GM18526 (cell line): Measurements from ENCODE around the gene NDUFV1.
A peak's percentile ranks its signal among the peaks of the same experiment; 100 is the strongest.

ENCODE experiments used
- POLR2A ChIP-seq: IDR thresholded peaks from 3 replicates; pipeline ENCODE4 v1.6.1; 2011; ENCODE audit not compliant: insufficient read length; ENCODE audit errors: extremely low read depth

NDUFV1 gene

DNA sequence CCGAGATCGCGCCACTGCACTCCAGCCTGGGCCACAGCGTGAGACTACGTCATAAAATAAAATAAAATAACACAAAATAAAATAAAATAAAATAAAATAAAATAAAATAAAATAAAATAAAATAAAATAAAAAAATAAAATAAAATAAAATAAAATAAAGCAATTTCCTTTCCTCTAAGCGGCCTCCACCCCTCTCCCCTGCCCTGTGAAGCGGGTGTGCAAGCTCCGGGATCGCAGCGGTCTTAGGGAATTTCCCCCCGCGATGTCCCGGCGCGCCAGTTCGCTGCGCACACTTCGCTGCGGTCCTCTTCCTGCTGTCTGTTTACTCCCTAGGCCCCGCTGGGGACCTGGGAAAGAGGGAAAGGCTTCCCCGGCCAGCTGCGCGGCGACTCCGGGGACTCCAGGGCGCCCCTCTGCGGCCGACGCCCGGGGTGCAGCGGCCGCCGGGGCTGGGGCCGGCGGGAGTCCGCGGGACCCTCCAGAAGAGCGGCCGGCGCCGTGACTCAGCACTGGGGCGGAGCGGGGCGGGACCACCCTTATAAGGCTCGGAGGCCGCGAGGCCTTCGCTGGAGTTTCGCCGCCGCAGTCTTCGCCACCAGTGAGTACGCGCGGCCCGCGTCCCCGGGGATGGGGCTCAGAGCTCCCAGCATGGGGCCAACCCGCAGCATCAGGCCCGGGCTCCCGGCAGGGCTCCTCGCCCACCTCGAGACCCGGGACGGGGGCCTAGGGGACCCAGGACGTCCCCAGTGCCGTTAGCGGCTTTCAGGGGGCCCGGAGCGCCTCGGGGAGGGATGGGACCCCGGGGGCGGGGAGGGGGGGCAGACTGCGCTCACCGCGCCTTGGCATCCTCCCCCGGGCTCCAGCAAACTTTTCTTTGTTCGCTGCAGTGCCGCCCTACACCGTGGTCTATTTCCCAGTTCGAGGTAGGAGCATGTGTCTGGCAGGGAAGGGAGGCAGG, 23.2 kb upstream of the NDUFV1 start, which contains the start of gene GSTP1:
Gene GSTP1 (plus strand): TSS at position 566 of the 958 bp plus-strand sequence. CDS start 32 bp downstream, at position 598.
- TF ChIP-seq POLR2A, result peak; percentile 99

DNA sequence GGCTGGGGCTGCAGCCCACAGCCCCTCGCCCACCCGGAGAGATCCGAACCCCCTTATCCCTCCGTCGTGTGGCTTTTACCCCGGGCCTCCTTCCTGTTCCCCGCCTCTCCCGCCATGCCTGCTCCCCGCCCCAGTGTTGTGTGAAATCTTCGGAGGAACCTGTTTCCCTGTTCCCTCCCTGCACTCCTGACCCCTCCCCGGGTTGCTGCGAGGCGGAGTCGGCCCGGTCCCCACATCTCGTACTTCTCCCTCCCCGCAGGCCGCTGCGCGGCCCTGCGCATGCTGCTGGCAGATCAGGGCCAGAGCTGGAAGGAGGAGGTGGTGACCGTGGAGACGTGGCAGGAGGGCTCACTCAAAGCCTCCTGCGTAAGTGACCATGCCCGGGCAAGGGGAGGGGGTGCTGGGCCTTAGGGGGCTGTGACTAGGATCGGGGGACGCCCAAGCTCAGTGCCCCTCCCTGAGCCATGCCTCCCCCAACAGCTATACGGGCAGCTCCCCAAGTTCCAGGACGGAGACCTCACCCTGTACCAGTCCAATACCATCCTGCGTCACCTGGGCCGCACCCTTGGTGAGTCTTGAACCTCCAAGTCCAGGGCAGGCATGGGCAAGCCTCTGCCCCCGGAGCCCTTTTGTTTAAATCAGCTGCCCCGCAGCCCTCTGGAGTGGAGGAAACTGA, 22.4 kb upstream of the NDUFV1 start:
- TF ChIP-seq POLR2A, result no peak

DNA sequence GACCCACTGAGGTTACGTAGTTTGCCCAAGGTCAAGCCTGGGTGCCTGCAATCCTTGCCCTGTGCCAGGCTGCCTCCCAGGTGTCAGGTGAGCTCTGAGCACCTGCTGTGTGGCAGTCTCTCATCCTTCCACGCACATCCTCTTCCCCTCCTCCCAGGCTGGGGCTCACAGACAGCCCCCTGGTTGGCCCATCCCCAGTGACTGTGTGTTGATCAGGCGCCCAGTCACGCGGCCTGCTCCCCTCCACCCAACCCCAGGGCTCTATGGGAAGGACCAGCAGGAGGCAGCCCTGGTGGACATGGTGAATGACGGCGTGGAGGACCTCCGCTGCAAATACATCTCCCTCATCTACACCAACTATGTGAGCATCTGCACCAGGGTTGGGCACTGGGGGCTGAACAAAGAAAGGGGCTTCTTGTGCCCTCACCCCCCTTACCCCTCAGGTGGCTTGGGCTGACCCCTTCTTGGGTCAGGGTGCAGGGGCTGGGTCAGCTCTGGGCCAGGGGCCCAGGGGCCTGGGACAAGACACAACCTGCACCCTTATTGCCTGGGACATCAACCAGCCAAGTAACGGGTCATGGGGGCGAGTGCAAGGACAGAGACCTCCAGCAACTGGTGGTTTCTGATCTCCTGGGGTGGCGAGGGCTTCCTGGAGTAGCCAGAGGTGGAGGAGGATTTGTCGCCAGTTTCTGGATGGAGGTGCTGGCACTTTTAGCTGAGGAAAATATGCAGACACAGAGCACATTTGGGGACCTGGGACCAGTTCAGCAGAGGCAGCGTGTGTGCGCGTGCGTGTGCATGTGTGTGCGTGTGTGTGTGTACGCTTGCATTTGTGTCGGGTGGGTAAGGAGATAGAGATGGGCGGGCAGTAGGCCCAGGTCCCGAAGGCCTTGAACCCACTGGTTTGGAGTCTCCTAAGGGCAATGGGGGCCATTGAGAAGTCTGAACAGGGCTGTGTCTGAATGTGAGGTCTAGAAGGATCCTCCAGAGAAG, 21.6 kb upstream of the NDUFV1 start:
- no peak for TF ChIP-seq POLR2A

DNA sequence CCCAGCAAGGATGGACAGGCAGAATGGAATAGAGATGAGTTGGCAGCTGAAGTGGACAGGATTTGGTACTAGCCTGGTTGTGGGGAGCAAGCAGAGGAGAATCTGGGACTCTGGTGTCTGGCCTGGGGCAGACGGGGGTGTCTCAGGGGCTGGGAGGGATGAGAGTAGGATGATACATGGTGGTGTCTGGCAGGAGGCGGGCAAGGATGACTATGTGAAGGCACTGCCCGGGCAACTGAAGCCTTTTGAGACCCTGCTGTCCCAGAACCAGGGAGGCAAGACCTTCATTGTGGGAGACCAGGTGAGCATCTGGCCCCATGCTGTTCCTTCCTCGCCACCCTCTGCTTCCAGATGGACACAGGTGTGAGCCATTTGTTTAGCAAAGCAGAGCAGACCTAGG, 20.8 kb upstream of the NDUFV1 start:
- no peak for TF ChIP-seq POLR2A

DNA sequence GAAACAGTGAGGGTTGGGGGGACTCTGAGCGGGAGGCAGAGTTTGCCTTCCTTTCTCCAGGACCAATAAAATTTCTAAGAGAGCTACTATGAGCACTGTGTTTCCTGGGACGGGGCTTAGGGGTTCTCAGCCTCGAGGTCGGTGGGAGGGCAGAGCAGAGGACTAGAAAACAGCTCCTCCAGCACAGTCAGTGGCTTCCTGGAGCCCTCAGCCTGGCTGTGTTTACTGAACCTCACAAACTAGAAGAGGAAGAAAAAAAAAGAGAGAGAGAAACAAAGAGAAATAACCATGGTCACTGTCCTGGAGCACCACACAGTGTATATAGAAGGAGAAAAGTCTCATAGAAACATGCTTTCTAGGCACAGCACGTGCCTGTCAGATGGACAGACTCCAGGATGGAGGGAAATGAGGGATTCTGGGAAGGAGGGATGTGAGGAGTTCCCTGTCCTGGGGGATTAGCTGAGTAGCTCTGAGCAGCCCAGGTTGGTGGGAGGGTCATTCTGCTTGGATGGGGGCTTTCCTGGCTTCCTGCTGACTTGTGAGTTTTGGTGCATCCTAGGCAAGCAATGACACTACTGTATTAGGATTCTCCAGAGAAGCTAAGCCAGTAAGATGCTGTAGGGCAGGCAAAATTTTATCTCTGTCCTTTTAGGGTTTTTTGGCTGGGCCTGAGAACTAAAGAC, 20.0 kb upstream of the NDUFV1 start:
- no peak for TF ChIP-seq POLR2A

DNA sequence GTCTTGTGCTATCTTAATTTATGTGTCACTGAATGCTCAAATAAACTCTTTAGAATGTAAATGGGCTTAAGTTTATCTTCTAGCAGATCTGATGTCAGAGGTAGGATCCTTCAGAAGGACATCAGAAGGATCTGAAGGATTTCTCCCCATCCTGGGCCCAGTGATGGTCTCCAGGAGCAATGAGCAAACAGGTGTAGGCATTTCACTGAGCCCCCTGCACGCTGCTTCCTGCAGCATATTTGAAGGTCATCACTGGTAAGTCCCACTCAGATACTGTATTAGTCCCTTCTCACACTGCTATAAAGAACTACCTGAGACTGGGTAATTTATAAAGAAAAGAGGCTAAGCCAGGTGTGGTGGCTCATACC, 18.6 kb upstream of the NDUFV1 start:
- TF ChIP-seq POLR2A, result no peak

DNA sequence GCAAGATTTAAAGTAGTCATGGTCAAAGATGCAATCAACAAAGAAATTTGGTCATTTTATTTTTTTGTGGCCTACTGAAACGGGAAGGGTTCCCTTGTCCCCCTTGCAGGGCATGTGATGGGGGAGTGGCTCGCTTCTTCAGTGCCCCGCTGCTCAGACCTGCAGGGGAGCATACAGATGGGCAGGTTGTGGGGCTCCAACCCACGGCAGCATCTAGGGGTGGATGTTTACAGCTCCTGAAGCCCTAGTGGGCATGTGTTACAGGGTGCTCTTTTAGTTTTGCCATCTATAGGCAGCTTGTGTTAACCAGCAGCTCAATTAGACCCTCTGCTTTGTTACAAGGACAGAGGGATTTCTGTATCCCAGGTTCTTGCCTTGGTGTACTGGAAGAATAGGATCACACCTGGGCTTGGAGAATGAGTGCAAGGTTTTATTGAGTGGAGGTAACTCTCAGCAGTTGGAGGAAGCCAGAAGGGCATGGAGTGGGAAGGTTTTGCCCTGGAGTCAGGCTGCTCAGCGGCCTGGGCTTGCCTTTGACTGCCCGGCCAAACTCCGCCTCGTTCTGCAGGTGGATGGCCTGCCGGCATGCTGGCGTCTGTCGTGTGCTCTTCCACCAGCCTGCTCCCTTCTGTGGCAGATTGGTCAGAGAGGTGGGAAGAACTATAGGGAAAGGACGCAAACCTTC, 13.7 kb upstream of the NDUFV1 start:
- TF ChIP-seq POLR2A, result no peak

DNA sequence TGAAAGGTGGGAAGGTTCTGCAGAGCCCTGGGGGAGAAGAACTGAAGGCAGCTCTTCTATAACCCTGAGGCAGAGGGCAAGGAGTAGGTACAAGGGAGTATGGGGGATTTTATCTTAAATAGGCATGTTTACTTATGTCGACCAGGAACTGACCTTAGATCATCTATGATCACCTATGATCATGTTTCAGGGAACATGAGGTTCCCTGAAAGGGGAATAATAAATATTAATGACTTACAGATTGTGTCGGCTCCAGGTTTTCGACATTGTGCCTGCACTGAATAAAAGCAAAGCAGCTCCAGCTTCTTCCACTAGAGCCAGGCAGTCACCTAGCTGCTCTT, 13.2 kb upstream of the NDUFV1 start:
- no peak for TF ChIP-seq POLR2A

DNA sequence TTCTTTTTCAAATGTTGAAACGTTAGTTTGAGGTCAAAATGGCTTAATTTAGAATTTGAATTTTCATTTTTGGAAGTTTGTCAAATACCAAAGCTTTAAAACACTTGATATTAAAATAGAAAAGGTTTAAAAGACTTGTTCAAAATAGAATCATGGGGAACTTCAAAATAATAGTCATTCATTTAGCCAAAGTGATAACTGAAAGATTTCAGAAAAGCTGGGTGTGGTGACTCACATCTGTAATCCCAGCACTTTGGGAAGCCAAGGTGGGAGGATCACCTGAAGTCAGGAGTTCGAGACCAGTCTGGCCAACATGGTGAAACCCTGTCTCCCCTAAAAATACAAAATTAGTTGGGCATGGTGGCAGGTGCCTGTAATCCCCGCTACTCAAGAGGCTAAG, 12.3 kb upstream of the NDUFV1 start:
- no peak for TF ChIP-seq POLR2A

DNA sequence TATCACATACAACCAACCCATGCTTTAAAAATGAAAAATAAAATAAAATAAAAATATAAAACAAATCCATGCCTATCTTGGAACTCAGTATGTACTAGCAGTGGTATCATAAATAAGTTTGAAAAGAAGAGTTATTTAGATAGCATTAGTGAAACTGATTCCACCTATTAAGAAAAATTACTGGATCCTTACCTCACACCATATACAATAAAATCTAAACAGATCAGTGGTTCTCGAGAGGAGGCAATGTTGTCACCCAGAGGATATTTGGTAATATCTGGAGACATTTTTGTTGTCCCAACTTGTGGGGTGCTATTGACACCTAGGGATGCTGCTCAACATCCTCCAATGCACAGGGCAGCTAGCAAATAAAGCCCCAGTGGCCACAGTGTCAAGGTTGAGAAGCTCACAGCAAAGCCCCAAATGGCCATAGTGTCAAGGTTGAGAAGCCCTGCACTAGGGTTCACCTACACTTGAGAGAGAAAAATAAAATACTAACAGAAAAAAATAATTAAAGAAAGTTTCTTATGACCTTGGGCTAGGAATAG, 9.9 kb upstream of the NDUFV1 start:
- no peak for TF ChIP-seq POLR2A

DNA sequence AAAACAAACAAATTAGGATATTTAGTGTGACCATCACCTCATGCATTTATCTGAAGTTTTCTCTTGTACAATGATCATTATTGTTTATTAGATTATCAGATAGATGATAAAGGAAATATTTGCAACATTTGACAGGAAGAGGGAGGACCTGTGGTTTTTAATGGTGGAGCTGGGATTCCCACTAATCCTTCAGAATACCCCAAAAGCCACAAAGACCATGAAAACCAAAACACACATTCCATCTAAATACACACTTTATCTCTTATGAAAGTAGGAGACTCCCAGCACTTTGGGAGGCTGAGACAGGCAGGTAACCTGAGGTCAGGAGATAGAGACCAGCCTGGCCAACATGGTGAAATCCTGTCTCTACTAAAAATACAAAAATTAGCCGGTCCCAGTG, 7.6 kb upstream of the NDUFV1 start:
- no peak for TF ChIP-seq POLR2A

DNA sequence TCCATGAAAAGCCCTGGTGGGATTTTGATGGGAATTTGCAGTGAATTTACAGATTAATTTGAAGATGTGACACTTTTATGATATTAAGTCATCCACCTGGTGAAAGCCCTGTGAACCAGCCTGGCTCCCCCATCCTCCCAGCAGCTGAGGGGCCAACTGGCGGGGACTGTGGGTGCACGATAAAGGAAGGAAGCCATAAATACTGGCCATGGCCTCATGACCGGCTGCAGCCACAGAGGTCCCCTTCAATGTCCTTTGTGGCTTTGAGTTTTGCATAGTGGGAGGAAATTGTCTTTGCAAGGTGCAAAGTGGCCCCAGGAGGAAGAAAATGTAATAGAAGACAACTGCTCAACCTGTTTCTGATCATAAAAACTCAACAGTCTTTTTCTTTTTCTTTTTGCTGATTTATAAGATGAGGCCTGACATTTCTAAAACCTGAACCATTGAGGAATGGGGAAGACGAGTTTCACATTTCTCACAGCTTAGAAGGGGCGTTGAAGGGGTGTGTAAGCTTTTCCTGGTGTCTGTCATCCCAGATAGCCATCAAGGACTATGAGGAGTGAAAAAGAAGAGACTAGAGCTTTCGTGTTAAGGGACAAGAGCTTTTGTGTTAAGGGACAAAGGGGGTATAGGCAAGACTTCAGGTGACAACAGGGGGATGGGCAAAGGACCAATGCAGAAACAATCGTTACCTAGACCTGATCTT, 6.3 kb upstream of the NDUFV1 start:
- TF ChIP-seq POLR2A, result no peak

DNA sequence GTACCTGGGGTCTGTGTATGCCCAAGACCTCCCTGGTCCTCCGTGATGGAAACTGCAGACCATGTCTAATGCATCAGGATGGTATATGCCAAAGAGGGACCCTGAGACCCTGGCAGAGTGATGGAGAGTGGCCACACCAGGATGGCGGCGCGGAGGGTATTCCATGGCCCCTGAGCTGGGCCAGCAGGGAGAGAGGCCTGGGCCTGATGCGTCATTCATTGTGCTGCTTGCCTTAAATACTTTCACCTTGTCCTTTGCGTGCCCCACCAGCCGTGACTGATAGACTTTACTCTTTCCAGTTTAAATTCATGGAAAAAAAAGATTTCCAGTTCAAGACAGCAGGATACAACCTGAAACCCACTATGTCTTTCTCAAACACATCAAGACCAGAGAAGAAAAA, 5.6 kb upstream of the NDUFV1 start:
- no peak for TF ChIP-seq POLR2A

DNA sequence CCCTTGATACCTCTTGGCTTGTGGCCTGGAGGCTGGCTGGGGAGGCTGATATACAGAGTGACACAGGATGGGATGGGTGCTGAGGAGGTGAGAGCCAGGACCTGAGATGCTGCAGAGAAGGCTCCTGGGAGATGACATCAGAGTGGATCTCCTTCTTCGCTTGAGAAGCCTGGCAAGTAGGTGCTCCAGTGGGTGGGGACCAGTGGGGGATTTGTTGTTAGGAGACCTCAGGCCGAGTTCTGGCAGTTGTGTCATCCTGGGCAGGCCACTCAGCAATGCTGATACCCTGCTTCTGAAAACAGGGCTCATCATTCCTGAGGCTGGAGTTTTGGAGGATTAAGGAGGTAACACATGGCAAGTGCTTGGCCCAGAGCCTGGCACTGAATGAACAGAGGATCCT, 1.9 kb upstream of the NDUFV1 start:
- TF ChIP-seq POLR2A, result no peak
